CD4-positive, alpha-beta T cell treated with Interleukin-4 for 1 hour (primary cell): ENCODE measurements around the gene REEP1.

Experiments used
- DNase-seq, 2 donors: peaks; one replicate each; pipeline ENCODE4 v3.0.0-alpha.2; 2020 to 2022

The REEP1 gene

DNA sequence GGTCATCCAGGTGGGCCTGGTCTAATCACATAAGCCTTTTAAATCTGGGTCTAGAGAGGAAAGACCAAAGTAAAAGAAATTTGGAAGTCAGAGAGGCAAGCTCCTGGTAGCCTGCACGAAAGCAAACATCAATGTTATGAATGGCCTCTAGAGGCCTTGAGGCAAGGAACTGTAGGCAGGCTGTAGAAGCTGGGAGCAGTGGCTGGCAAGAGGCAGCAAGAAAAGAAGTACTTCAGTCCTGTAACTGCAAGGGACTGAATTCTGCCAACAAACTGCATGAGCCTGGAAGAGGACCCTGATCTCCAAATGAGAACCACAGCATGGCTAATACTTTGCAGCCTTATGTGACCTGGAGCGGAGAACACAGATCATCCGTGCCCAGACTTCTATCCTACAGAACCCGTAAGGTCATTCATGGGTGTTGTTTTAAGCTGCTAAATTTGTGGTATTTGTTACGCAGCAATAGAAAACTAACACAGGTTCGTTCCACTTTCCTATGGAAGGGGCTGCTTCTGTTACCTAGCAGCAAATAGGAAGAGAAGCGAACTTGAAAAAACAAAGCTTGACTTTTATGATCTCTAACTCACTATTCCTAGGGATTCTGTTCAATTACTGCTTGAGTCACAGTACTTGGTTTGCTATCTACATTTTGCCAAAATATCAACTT lies 143.4 kb downstream of the REEP1 start:
- no peak for DNase-seq

DNA sequence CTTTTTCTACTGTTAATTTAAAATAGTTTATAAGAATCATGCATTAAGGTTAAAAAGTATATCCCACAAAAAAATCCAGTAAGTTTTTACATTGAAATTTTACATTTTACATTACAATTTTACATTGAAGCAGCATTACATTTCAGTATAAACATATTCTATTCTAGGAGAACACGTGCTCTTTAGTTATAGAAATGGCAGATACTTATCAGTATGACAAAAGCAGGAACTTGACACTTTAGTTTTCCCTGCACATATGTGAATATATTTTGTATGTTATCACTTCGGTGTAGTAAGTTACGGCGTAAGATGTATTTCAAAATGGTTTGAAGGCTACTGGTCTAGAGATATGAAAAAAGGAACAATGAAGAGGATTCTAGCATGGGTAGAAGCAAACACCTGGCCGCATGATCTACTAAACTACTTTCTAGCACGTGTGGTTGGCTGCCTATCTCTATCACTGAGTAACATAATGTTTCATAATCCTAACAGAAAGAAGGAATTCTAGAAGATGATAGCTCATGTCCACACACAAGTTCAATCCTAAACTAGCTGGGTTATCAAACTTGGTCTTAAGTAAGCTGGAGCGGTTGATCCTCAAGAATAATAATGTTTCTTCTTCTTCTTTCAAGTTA lies 147.5 kb downstream of the REEP1 start:
- DNase-seq: no peak

DNA sequence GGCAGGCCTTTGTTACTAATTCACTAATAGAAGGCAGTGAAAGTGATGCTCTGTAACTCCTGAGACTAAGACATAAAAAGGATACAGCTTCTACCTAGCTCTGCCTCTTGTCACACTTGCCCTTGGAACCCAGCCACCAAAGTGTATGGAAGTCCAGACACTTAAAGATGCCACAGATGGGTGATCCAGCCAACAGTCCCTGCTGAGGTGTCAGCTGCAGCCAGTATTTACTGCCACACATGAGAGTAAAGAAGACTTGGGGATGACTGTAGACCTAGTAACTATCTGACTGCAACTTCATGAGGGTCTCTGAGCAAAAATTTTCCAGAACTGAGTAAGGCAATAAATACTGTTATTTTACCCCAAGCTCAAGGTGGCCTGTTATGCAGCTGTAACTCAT lies 151.0 kb downstream of the REEP1 start:
- DNase-seq: no peak

DNA sequence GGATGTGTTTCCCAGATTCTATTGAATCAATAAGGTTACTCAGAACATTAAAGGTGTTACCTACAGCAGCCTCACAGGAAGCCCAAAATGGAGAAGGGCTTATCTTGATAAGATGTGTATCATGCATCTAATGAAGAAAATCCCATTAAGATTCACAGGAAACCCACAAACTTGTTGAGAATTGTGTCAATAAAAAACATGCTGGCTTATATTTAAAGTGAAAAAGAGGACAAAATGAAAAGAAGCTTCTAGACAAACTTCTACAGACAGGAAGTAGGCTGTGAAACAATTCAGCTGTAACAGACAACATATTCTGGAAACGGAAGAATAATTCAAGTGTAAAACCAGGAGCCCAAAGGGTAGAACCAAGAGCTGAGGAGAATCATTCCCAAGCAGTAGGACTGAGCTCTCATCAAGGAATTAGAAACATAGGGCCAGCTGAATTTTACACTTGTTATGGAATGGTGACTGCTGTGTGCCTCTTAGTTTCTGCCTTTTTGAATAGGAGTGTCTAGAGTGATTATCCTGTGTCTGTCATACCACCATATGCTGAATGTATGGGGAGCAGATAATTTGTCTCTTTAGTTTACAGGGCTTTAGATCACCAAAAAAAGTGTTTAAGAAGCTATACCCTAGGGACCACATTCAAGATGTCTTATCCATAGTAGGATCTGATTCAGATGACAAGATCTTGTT lies 151.8 kb downstream of the REEP1 start:
- DNase-seq: peak; percentile 15 to 88

DNA sequence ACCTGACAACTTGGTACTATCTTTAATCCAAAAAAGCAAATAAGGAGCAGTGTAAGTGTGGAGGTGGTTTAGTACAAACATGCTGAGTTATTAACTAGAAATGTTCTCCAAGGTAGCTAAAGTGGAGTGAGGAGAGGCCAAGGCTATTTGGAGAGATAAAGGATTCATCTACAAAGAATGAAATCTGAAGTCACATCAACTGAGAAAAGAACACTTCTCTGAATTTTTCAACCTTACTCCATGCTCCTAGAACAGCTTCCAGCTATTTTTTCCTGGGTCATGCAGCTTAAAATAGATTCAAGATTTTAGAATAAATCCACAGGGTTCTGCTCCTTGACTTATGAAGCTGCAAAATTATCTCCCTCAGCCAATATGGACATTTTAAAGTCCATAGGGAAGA lies 160.8 kb downstream of the REEP1 start:
- no peak for DNase-seq

DNA sequence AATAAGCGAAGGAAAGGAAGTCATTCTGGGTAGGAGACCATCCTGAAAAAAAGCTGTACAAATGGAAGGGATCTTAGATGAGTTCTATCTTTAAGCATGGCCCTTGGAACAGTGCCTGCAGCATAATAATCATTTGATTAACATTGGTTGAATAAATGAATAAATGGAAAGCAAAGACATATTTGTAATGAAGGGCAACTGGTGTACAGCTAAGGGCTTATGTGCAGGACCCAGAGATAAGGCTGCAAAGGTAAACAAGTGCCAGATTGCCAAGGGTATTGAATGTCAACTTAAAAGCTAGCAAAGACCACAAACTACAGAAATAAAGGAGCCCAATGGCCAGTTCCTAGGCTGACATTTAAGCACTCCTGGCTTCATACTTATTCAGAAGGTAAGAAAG lies 161.6 kb downstream of the REEP1 start:
- no peak for DNase-seq

DNA sequence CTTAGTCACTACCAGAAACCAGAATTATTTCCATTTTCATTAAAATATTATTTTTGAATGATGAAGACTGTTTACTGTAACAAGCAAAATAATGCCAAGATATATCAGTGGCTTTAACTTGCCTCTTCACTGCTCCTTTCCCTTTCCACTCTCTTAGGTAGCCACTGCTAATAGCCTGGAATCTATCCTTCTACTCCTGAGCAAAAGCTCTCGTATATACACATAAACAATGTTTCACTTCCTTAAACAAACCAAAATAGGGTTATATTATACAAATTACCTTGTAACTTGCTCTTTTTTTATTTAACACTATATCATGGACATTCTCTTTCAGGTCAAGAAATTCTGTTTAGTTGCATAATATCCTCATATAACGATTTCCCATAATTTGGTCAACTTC lies 163.0 kb downstream of the REEP1 start:
- no peak for DNase-seq

DNA sequence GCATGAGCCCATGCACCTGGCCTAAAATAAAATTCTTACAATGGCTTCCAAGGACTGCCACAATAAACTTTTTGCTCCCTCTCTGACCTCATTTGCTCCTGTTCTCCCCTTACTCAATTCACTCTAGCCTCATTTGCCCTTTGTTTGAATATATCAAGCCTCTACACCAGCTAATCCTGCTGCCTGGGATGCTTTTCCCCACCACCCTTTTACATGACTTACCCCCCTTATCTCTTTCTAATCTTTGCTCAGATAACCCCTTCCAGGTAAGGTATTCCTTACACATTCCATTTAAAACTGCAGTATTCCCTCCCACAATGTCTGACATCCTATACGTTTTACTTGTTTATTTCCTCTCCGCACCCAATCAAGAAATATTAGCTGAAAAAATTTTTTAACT lies 164.8 kb downstream of the REEP1 start:
- no peak for DNase-seq

DNA sequence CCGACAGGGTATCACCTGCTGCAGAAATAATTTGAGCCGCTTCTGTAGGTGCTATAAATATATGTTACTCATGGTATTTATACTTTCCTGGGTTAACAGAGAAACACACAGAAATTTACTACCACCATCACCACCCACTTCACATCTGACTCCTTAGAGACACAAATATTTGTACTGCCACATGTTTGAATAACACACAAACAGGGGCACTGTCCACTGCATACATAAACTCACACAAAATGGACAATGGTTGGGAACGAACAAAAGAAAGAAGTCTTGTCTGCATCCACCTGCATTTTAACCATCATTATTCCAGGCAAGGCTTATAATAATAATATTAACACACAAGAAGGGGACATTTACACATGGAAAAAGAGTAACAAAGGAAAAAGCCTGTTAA lies 166.1 kb downstream of the REEP1 start:
- DNase-seq: no peak

DNA sequence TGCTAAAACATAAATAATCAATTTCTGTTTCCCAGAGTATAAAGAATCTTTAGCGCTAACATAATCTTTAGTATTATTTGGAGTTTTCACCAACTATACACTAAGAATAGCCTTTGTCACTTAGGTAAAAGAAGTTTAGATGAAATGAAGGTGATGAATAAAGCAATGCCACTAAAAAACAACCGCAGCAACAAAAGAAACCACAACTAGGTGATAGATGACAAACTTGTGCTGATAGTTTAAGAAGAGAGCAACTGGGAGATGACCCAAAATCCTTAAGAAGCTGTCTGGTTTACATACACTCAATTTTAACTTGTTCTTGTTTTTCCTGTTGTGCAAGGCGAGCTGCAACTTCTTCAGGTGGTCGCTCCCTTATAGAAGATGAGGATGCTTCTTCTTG lies 167.0 kb downstream of the REEP1 start:
- DNase-seq: no peak
